B cell (primary cell): ENCODE results near the gene KDM5A. TPM values are rescaled to one million over a fixed set of nuclear protein-coding genes. Genes with fewer than 3 reads are reported as not detected.
"Not testable (repeated sequence)": the region's sequence is repeated elsewhere in the genome, so short reads cannot be mapped to it uniquely, and the experiment has no call there.

Experiments used
- ATAC-seq: fragments of 200-7000 bp; cut with Tn5 transposase; one replicate; pipeline ENCODE4 v1.10.0; 2021; ENCODE audit warnings: low read depth, mild to moderate bottlenecking, moderate number of reproducible peaks, moderate library complexity
- CTCF ChIA-PET: fragments of 350-600 bp; sonication (Branson Sonifier 250); formaldehyde crosslinking; loops from one replicate; lab custom pipeline; 2021; ENCODE audit warnings: antibody characterized with exemption, inconsistent platforms; lab: Charles Lee
- POLR2A ChIA-PET: fragments of 350-600 bp; sonication (Branson Sonifier 250); formaldehyde crosslinking; loops from one replicate; lab custom pipeline; 2021; ENCODE audit warnings: antibody characterized with exemption; lab: Charles Lee
- DNase-seq: peaks from one replicate; pipeline ENCODE4 v3.0.0; 2013
- H2AFZ ChIP-seq: 2 replicates; pipeline ENCODE4 v1.6.1; 2012; ENCODE audit warnings: mild to moderate bottlenecking, low read depth, low read length; ENCODE audit not compliant: insufficient read depth, poor library complexity, severe bottlenecking
- H3K27ac ChIP-seq, 2 donors: 1 replicate in 1 of 2; 2 replicates in 1 of 2; pipeline ENCODE4 v1.5.1; 2012 to 2013; ENCODE audit warnings: low read length in 2 of 2, mild to moderate bottlenecking in 2 of 2, moderate library complexity in 1 of 2
- H3K27me3 ChIP-seq, 4 experiments: fragments of 200-600 bp in 1 of 4; sonication (generic) in 1 of 4; replicated peaks in 1 of 4; 1 replicate in 2 of 4; 2 replicates in 2 of 4; pipeline versions ENCODE4 v1.6.1 to v1.7.0; 2013 to 2016; ENCODE audit warnings: low read length in 3 of 4, mild to moderate bottlenecking in 2 of 4, mixed read lengths in 1 of 4, moderate library complexity in 1 of 4; ENCODE audit not compliant: insufficient read depth in 4 of 4, control insufficient read depth in 3 of 4; ENCODE audit errors: control extremely low read depth in 1 of 4
- H3K36me3 ChIP-seq, 2 experiments: replicated peaks in 1 of 2; 1 replicate in 1 of 2; 2 replicates in 1 of 2; pipeline versions ENCODE4 v1.6.1 to v1.7.1; 2013; ENCODE audit warnings: low read length in 1 of 2; ENCODE audit not compliant: insufficient read depth in 2 of 2, control insufficient read depth in 1 of 2; ENCODE audit errors: control extremely low read depth in 1 of 2, extremely low read depth in 1 of 2
- H3K4me1 ChIP-seq, 2 donors: fragments of 200-600 bp in 1 of 2; sonication (generic) in 1 of 2; 1 replicate in 1 of 2; 2 replicates in 1 of 2; pipeline versions ENCODE4 v1.5.1 to v1.6.1; 2013 to 2017; ENCODE audit warnings: low read length in 2 of 2; ENCODE audit not compliant: control insufficient read depth in 2 of 2, insufficient read depth in 2 of 2
- H3K4me2 ChIP-seq: replicated peaks from 2 replicates; pipeline ENCODE3; 2012; ENCODE audit warnings: mild to moderate bottlenecking, low read depth, low read length; ENCODE audit not compliant: poor library complexity, severe bottlenecking
- H3K4me3 ChIP-seq, 5 experiments: fragments of 200-600 bp in 1 of 5; sonication (generic) in 1 of 5; 1 replicate in 3 of 5; 2 replicates in 2 of 5; pipeline versions ENCODE4 v1.5.1 to v1.7.0; 2011 to 2016; ENCODE audit warnings: low read length in 4 of 5, mild to moderate bottlenecking in 4 of 5, low read depth in 2 of 5, control low read depth in 1 of 5, moderate library complexity in 1 of 5; ENCODE audit not compliant: insufficient read depth in 1 of 5; ENCODE audit errors: control extremely low read depth in 1 of 5, extremely low read depth in 1 of 5
- H3K79me2 ChIP-seq: fragments of 200-600 bp; sonication (generic); one replicate; pipeline ENCODE4 v1.6.0; 2016; ENCODE audit warnings: low read length; ENCODE audit not compliant: control insufficient read depth, insufficient read depth
- H3K9ac ChIP-seq: fragments of 200-600 bp; sonication (generic); 2 replicates; pipeline ENCODE4 v1.6.1; 2017; ENCODE audit warnings: mild to moderate bottlenecking, low read length, moderate library complexity
- H3K9me3 ChIP-seq, 3 donors: one replicate each; pipeline versions ENCODE4 v1.6.1 to v1.7.1; 2013; ENCODE audit warnings: low read length in 2 of 3; ENCODE audit not compliant: control insufficient read depth in 2 of 3, insufficient read depth in 1 of 3; ENCODE audit errors: control extremely low read depth in 1 of 3
- H4K20me1 ChIP-seq: 2 replicates; pipeline ENCODE4 v1.6.0; 2012; ENCODE audit warnings: mild to moderate bottlenecking, low read length; ENCODE audit not compliant: insufficient read depth, control insufficient read depth, poor library complexity, severe bottlenecking
- H3K27ac Mint-ChIP-seq: one replicate; pipeline ENCODE4 v1.8.0; 2021; ENCODE audit warnings: mixed read lengths
- H3K27me3 Mint-ChIP-seq: one replicate; pipeline ENCODE4 v1.8.0; 2021; ENCODE audit warnings: mixed read lengths
- H3K4me1 Mint-ChIP-seq: one replicate; pipeline ENCODE4 v1.8.0; 2021; ENCODE audit warnings: mixed read lengths
- H3K4me3 Mint-ChIP-seq: one replicate; pipeline ENCODE4 v1.8.0; 2021; ENCODE audit warnings: mixed read lengths
- H3K9me3 Mint-ChIP-seq: one replicate; pipeline ENCODE4 v1.8.0; 2022; ENCODE audit warnings: mixed read lengths; ENCODE audit not compliant: insufficient read depth
- EZH2 ChIP-seq: IDR thresholded peaks from 2 replicates; pipeline ENCODE4 v1.6.1; 2012; ENCODE audit warnings: borderline replicate concordance, low read depth, mild to moderate bottlenecking, moderate library complexity, low read length; ENCODE audit not compliant: insufficient read depth, poor library complexity, severe bottlenecking
- WGBS: methylation state at CpG from one replicate; pipeline ENCODE4 v1.1.5; 2013; ENCODE audit warnings: missing lambda C conversion rate; ENCODE audit not compliant: insufficient coverage; 5-methylcytosine and 5-hydroxymethylcytosine counted together
- intact Hi-C: fragments of 100-400 bp; cut with micrococcal nuclease; formaldehyde crosslinking; loops from one replicate; pipeline ENCODE4 v1.10.0; 2022
- polyA plus RNA-seq: library from polyadenylated mRNA; depleted of rRNA; stranded (reverse); fragments of >200 nt; gene quantifications from 2 replicates; pipeline ENCODE4 v1.2.3, GENCODE V29; 2012
- total RNA-seq, 2 donors: library from RNA; stranded (reverse); fragments of 120-200 nt in 1 of 2; gene quantifications; 1 replicate in 1 of 2; 2 replicates in 1 of 2; pipeline versions ENCODE4 v1.2.3 to v1.2.4, GENCODE V29; 2013 to 2022
- TF ChIP-seq, protein P1 (sequence below): fragments of 200-600 bp; IDR thresholded peaks from one replicate; pipeline ENCODE4 v1.8.0; 2022; ENCODE audit warnings: antibody characterized with exemption, mild to moderate bottlenecking

The KDM5A gene
- total and polyA plus RNA-seq, 2 donors (not counting 1 experiment from before 2014, with no cell fraction given): 13.0 to 171 TPM

DNA sequence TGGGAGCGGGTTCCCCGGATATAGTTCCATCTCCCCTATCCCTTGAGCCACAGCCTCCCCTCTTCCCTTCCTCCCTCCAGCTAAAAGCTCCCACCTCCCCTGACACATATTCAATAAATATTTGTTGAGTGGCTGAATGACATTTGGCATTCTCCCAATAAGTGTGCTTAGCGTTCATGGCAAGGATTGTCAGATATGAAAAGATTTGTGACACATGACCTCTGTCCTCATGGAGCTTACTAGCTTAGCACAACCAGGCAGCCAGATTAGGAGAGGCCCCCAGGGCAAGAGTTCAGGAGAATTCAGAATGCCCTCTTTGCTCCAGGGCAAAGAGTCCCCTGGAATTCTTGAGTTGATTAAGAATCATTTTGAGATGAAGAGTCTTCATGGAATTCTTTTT is 152.7 kb downstream of the KDM5A start:
- H3K36me3 ChIP-seq: no peaks in the 10 kb centered on the region
- intact Hi-C loops: no loop called here

DNA sequence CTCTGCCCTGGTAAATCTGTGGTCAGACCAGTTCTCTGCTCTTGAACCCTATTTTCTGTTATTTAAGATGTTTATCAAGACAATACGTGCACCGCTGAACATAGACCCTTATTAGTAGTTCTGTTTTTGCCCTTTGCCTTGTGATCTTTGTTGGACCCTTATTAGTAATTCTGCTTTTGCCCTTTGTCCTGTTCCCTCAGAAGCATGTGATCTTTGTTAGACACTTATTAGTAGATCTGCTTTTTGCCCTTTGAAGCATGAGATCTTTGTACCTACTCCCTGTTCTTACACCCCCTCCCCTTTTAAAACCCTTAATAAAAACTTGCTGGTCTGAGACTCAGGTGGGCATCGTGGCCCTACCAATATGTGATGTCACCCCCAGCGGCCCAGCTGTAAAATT is 153.2 kb downstream of the KDM5A start:
- H3K27ac Mint-ChIP-seq, H3K27me3 ChIP-seq, H3K4me2 ChIP-seq, H3K27ac ChIP-seq, H3K9ac ChIP-seq, ATAC-seq, POLR2A ChIA-PET, H2AFZ ChIP-seq, H3K4me3 ChIP-seq, H3K4me3 Mint-ChIP-seq, H3K4me1 Mint-ChIP-seq, intact Hi-C loops, CTCF ChIA-PET, H3K36me3 ChIP-seq, DNase-seq, H3K79me2 ChIP-seq, H3K4me1 ChIP-seq, H3K9me3 Mint-ChIP-seq, H4K20me1 ChIP-seq: not testable (repeated sequence)
- WGBS: 80% methylated on average over 1 of the region's 4 CpGs
- peaks cover 29% of the 10 kb centered on the region for H3K27me3 Mint-ChIP-seq
- peaks cover 0 to 26% (median 3%) of the 10 kb centered on the region in 3 donors for H3K9me3 ChIP-seq

More for the DNA sequence above, 152.7 kb downstream of the KDM5A start:
- Mint-ChIP-seq H3K4me3 (no peak overlapping the region), H3K27ac (no peak overlapping the region), H3K9me3 (peaks cover 9% of the 10 kb centered on the region), H3K27me3 (peaks cover 29% of the 10 kb centered on the region), H3K4me1 (no peaks in the 10 kb centered on the region)
- peaks cover 0 to 26% (median 3%) of the 10 kb centered on the region in 3 donors for H3K9me3 ChIP-seq
- no peak overlapping the region for H3K4me2 ChIP-seq
- no peak overlapping the region for H2AFZ ChIP-seq
- no peaks in the 10 kb centered on the region for H4K20me1 ChIP-seq
- H3K4me3 ChIP-seq: no peak overlapping the region
- ChIA-PET POLR2A (no interaction called here), CTCF (no interaction called here)
- DNase-seq: no peak
- no peak for ATAC-seq
- H3K4me1 ChIP-seq: no peaks in the 10 kb centered on the region
- no peak overlapping the region for H3K9ac ChIP-seq
- H3K27me3 ChIP-seq: no peaks in the 10 kb centered on the region
- WGBS: no CpG with 5 or more reads among the region's 3 CpGs
- no peaks in the 10 kb centered on the region for H3K79me2 ChIP-seq
- no peak overlapping the region for H3K27ac ChIP-seq
- TF ChIP-seq, protein P1, sequence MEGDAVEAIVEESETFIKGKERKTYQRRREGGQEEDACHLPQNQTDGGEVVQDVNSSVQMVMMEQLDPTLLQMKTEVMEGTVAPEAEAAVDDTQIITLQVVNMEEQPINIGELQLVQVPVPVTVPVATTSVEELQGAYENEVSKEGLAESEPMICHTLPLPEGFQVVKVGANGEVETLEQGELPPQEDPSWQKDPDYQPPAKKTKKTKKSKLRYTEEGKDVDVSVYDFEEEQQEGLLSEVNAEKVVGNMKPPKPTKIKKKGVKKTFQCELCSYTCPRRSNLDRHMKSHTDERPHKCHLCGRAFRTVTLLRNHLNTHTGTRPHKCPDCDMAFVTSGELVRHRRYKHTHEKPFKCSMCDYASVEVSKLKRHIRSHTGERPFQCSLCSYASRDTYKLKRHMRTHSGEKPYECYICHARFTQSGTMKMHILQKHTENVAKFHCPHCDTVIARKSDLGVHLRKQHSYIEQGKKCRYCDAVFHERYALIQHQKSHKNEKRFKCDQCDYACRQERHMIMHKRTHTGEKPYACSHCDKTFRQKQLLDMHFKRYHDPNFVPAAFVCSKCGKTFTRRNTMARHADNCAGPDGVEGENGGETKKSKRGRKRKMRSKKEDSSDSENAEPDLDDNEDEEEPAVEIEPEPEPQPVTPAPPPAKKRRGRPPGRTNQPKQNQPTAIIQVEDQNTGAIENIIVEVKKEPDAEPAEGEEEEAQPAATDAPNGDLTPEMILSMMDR: no peak
- no peak for TF ChIP-seq EZH2
